ENCODE data around the gene CDKN3. TPM values are rescaled to one million over a fixed set of nuclear protein-coding genes. Genes with fewer than 3 reads are reported as not detected.
"Not testable (repeated sequence)": the region's sequence is repeated elsewhere in the genome, so short reads cannot be mapped to it uniquely, and the experiment has no call there.

Gene CDKN3
- total RNA-seq, 1 donor from 2014 or later: 6.6 TPM

DNA sequence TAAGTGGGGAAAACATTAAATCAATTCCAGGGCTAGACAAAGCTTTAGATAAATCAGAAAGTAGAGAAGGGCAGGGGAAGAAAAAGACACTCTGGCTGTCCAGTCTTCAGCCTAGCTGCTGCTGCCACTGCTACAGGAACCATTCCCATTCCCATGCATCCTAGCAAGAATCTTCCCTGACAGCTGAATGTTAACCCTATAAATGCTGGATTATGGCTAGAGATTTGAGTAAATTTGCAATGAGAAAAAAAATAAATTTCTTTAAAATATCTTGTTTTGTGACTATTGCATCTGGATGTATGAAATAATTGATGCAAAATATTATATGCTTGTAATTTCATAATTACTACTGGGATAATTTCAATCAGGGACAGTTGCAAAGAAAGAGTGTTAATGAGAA, 15.0 kb upstream of the CDKN3 start:
- H3K4me1 ChIP-seq: no peaks in the 10 kb centered on the region
- intact Hi-C loops (cut with DNase I): no loop called here
- H3K27me3 ChIP-seq: no peaks in the 10 kb centered on the region
- TF ChIP-seq, protein P1, sequence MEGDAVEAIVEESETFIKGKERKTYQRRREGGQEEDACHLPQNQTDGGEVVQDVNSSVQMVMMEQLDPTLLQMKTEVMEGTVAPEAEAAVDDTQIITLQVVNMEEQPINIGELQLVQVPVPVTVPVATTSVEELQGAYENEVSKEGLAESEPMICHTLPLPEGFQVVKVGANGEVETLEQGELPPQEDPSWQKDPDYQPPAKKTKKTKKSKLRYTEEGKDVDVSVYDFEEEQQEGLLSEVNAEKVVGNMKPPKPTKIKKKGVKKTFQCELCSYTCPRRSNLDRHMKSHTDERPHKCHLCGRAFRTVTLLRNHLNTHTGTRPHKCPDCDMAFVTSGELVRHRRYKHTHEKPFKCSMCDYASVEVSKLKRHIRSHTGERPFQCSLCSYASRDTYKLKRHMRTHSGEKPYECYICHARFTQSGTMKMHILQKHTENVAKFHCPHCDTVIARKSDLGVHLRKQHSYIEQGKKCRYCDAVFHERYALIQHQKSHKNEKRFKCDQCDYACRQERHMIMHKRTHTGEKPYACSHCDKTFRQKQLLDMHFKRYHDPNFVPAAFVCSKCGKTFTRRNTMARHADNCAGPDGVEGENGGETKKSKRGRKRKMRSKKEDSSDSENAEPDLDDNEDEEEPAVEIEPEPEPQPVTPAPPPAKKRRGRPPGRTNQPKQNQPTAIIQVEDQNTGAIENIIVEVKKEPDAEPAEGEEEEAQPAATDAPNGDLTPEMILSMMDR (IDR thresholded peaks at IDR 0.05): no peak
- TF ChIP-seq POLR2A (IDR thresholded peaks at IDR 0.05): no peak
- no peak for TF ChIP-seq POLR2AphosphoS5 (IDR thresholded peaks at IDR 0.05; ENCODE audit: insufficient read depth in 1 of 2, low read depth in 1 of 2)
- H3K36me3 ChIP-seq: no peaks in the 10 kb centered on the region
- H3K4me3 ChIP-seq: no peak overlapping the region
- H3K9me3 ChIP-seq: no peaks in the 10 kb centered on the region
- no peak for DNase-seq (ENCODE audit: extremely low spot score in 2 of 2)
- H3K27ac ChIP-seq: no peak overlapping the region

DNA sequence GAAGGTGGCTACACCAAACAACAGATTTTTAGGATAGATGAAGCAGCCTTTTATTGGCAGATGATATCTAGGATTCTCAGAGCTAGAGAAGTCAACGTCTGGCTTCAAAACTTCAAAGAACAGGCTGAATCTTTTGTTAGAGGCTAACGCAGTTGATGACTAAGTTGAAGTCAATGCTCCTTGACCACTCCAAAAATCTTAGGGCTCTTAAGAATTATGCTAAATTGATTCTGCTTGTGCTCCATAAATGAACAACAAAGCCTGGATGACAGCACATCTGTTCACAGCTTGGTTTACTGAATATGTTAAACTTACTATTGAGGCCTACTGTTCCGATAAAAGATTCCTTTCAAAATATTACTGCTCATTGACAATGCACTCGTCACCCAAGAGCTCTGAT, 13.0 kb upstream of the CDKN3 start:
- Histone ChIP-seq H3K27me3 (no peaks in the 10 kb centered on the region), H3K27ac (no peak overlapping the region), H3K4me3 (no peak overlapping the region), H3K4me1 (no peaks in the 10 kb centered on the region), H3K36me3 (no peaks in the 10 kb centered on the region), H3K9me3 (no peaks in the 10 kb centered on the region)
- DNase-seq (ENCODE audit: extremely low spot score in 2 of 2): no peak
- intact Hi-C loops (cut with DNase I): no loop called here
- TF ChIP-seq POLR2A (IDR thresholded peaks at IDR 0.05) (no peak), POLR2AphosphoS5 (IDR thresholded peaks at IDR 0.05; ENCODE audit: insufficient read depth in 1 of 2, low read depth in 1 of 2) (no peak)
- TF ChIP-seq, protein P1 (IDR thresholded peaks at IDR 0.05): no peak

- H3K27me3 ChIP-seq: no peaks in the 10 kb centered on the region
- no peaks in the 10 kb centered on the region for H3K4me1 ChIP-seq
- intact Hi-C loops (cut with DNase I): no loop called here
- H3K4me3 ChIP-seq: no peak overlapping the region
- DNase-seq (ENCODE audit: extremely low spot score in 2 of 2): no peak
- no peaks in the 10 kb centered on the region for H3K36me3 ChIP-seq
- TF ChIP-seq POLR2A (IDR thresholded peaks at IDR 0.05): no peak
- TF ChIP-seq, protein P1 (IDR thresholded peaks at IDR 0.05): no peak
- no peak for TF ChIP-seq POLR2AphosphoS5 (IDR thresholded peaks at IDR 0.05; ENCODE audit: insufficient read depth in 1 of 2, low read depth in 1 of 2)
- no peak overlapping the region for H3K27ac ChIP-seq
- no peaks in the 10 kb centered on the region for H3K9me3 ChIP-seq
These were observed 11.3 kb upstream of the CDKN3 start for GRCh38 chr14:54385556-54385955.

GRCh38 chr14:54387328-54387727, 9.5 kb upstream of the CDKN3 start:
- Histone ChIP-seq H3K9me3 (no peaks in the 10 kb centered on the region), H3K4me1 (no peaks in the 10 kb centered on the region), H3K4me3 (no peak overlapping the region), H3K27me3 (no peaks in the 10 kb centered on the region), H3K36me3 (no peaks in the 10 kb centered on the region), H3K27ac (no peak overlapping the region)
- DNase-seq (ENCODE audit: extremely low spot score in 2 of 2): no peak
- TF ChIP-seq POLR2A (IDR thresholded peaks at IDR 0.05): no peak
- no peak for TF ChIP-seq POLR2AphosphoS5 (IDR thresholded peaks at IDR 0.05; ENCODE audit: insufficient read depth in 1 of 2, low read depth in 1 of 2)
- TF ChIP-seq, protein P1 (IDR thresholded peaks at IDR 0.05): no peak
- intact Hi-C loops (cut with DNase I): no loop called here

GRCh38 chr14:54392131-54392859, 4.5 kb upstream of the CDKN3 start:
- Histone ChIP-seq H3K27me3 (no peaks in the 10 kb centered on the region), H3K4me1 (peaks cover 3% of the 10 kb centered on the region), H3K4me3 (no peak overlapping the region), H3K27ac (no peak overlapping the region), H3K9me3 (no peaks in the 10 kb centered on the region), H3K36me3 (no peaks in the 10 kb centered on the region)
- intact Hi-C loops (cut with DNase I): no loop called here
- TF ChIP-seq POLR2AphosphoS5 (IDR thresholded peaks at IDR 0.05; ENCODE audit: insufficient read depth in 1 of 2, low read depth in 1 of 2): no peak
- TF ChIP-seq, protein P1 (IDR thresholded peaks at IDR 0.05): no peak
- no peak for DNase-seq (ENCODE audit: extremely low spot score in 2 of 2)

GRCh38 chr14:54392986-54393884, 3.6 kb upstream of the CDKN3 start:
- H3K27ac ChIP-seq; H3K27me3 ChIP-seq; H3K9me3 ChIP-seq; DNase-seq (ENCODE audit: extremely low spot score in 2 of 2); H3K36me3 ChIP-seq; intact Hi-C loops (cut with DNase I); H3K4me3 ChIP-seq: not testable (repeated sequence)
- H3K4me1 ChIP-seq: peaks cover 11% of the 10 kb centered on the region

Measured in vagina (tissue), 2 donors.